ENCODE measurements around the gene ATP1B3. TPM values are rescaled to one million over a fixed set of nuclear protein-coding genes. Genes with fewer than 3 reads are reported as not detected.
"Not testable (repeated sequence)": the region's sequence is repeated elsewhere in the genome, so short reads cannot be mapped to it uniquely, and the experiment has no call there.

Gene ATP1B3
- polyA plus RNA-seq, 1 donor (not counting 4 experiments of a cell fraction or from before 2014, with no cell fraction given): 345 TPM

DNA sequence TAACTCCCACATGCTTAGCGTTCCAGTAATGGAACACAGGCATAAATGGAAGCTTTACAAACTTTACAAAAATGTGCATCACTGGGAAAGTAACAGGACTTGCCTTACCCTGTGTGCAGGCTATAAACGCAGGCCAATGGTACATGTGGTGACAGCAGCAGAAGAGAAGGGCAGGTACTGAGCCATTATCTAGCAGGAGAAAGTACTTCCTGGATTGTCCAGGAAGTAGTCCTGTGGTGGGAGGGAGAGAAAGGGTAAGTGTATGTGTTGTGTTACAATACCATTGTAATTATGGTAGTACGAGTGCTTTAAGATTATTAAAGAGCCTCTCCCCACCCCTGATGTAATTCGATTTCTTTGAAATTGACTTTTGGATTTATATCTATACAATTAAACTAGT, 5.3 kb downstream of the ATP1B3 start:
- TF ChIP-seq, protein P1, sequence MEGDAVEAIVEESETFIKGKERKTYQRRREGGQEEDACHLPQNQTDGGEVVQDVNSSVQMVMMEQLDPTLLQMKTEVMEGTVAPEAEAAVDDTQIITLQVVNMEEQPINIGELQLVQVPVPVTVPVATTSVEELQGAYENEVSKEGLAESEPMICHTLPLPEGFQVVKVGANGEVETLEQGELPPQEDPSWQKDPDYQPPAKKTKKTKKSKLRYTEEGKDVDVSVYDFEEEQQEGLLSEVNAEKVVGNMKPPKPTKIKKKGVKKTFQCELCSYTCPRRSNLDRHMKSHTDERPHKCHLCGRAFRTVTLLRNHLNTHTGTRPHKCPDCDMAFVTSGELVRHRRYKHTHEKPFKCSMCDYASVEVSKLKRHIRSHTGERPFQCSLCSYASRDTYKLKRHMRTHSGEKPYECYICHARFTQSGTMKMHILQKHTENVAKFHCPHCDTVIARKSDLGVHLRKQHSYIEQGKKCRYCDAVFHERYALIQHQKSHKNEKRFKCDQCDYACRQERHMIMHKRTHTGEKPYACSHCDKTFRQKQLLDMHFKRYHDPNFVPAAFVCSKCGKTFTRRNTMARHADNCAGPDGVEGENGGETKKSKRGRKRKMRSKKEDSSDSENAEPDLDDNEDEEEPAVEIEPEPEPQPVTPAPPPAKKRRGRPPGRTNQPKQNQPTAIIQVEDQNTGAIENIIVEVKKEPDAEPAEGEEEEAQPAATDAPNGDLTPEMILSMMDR (optimal IDR thresholded peaks at IDR 0.05 in 1 of 3, IDR thresholded peaks at IDR 0.05 in 1 of 3, conservative IDR thresholded peaks at IDR 0.05 in 1 of 3; ENCODE audit: extremely low read depth in 1 of 3, insufficient read depth in 2 of 3, low read length in 3 of 3): no peak
- no peak for TF ChIP-seq EZH2 (IDR thresholded peaks at IDR 0.05; ENCODE audit: low read length)
- dilution Hi-C loops (cut with MboI; ENCODE audit: extremely low pct_ligation_motif_present, low sequenced_read_pairs): no loop called here
- H2AFZ ChIP-seq (ENCODE audit: control insufficient read depth, low read length): no peak overlapping the region
- H3K4me3 ChIP-seq (ENCODE audit: control insufficient read depth in 2 of 3, extremely low read depth in 1 of 3, insufficient read depth in 2 of 3, low read depth in 1 of 3, low read length in 3 of 3): peak overlapping the region in 1 of 3 experiments; percentile 22
- H3K9ac ChIP-seq (ENCODE audit: control insufficient read depth, extremely low read depth, insufficient read depth, low read length): no peak overlapping the region
- H3K36me3 ChIP-seq (ENCODE audit: control insufficient read depth in 2 of 2, extremely low read depth in 1 of 2, insufficient read depth in 2 of 2, low read length in 2 of 2): peaks cover 4 to 14% of the 10 kb centered on the region in 2 experiments
- H4K20me1 ChIP-seq (ENCODE audit: control insufficient read depth, extremely low read depth, insufficient read depth, low read length): peaks cover 4% of the 10 kb centered on the region
- FAIRE-seq (no peak), DNase-seq (ENCODE audit: low read depth, low spot score) (no peak)
- no peak overlapping the region for H3K27ac ChIP-seq (ENCODE audit: control insufficient read depth, insufficient read depth, low read length)
- peaks cover 100% of the 10 kb centered on the region for H3K79me2 ChIP-seq (ENCODE audit: control insufficient read depth, insufficient read depth, low read length)
- peaks cover 21% of the 10 kb centered on the region for H3K4me1 ChIP-seq (ENCODE audit: control insufficient read depth, extremely low read depth, insufficient read depth, low read length)
- no peaks in the 10 kb centered on the region for H3K27me3 ChIP-seq (ENCODE audit: control insufficient read depth, extremely low read depth, insufficient read depth, low read length)
- H3K4me2 ChIP-seq (ENCODE audit: control insufficient read depth, extremely low read depth, insufficient read depth, low read depth, low read length): peak overlapping the region; percentile 100
- no peaks in the 10 kb centered on the region for H3K9me1 ChIP-seq (ENCODE audit: control insufficient read depth, extremely low read depth, insufficient read depth, low read length)
- no peaks in the 10 kb centered on the region for H3K9me3 ChIP-seq (ENCODE audit: control insufficient read depth, low read depth, low read length)

DNA sequence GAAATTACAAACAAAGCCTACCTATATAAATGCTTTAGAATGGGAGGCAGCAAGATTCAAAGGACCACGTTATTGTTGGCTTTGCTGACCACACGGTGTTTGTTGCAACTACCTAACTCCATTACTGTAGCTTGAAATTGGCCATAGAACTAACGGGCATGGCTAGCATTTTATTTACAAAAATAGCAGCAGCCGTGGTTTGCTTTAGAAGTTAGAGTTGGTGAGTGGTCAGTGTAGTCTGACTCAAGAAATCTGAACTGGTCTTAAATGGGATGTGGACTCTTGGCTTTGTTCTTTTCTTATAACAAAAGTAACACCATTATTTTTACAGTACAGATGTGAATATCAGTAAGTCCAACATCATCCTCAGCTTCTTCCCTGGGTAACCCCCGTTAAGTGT, 10.6 kb downstream of the ATP1B3 start:
- peaks cover 2% of the 10 kb centered on the region for H3K9me1 ChIP-seq (ENCODE audit: control insufficient read depth, extremely low read depth, insufficient read depth, low read length)
- H3K9me3 ChIP-seq (ENCODE audit: control insufficient read depth, low read depth, low read length): no peaks in the 10 kb centered on the region
- H3K4me1 ChIP-seq (ENCODE audit: control insufficient read depth, extremely low read depth, insufficient read depth, low read length): peaks cover 4% of the 10 kb centered on the region
- FAIRE-seq (no peak), DNase-seq (ENCODE audit: low read depth, low spot score) (no peak)
- no peaks in the 10 kb centered on the region for H3K27me3 ChIP-seq (ENCODE audit: control insufficient read depth, extremely low read depth, insufficient read depth, low read length)
- peaks cover 4% of the 10 kb centered on the region for H4K20me1 ChIP-seq (ENCODE audit: control insufficient read depth, extremely low read depth, insufficient read depth, low read length)
- H3K4me3 ChIP-seq (ENCODE audit: control insufficient read depth in 2 of 3, extremely low read depth in 1 of 3, insufficient read depth in 2 of 3, low read depth in 1 of 3, low read length in 3 of 3): no peak overlapping the region
- peaks cover 96% of the 10 kb centered on the region for H3K79me2 ChIP-seq (ENCODE audit: control insufficient read depth, insufficient read depth, low read length)
- TF ChIP-seq, protein P1 (optimal IDR thresholded peaks at IDR 0.05 in 1 of 3, IDR thresholded peaks at IDR 0.05 in 1 of 3, conservative IDR thresholded peaks at IDR 0.05 in 1 of 3; ENCODE audit: extremely low read depth in 1 of 3, insufficient read depth in 2 of 3, low read length in 3 of 3): no peak
- no peak for TF ChIP-seq EZH2 (IDR thresholded peaks at IDR 0.05; ENCODE audit: low read length)
- dilution Hi-C loops (cut with MboI; ENCODE audit: extremely low pct_ligation_motif_present, low sequenced_read_pairs): no loop called here
- H3K36me3 ChIP-seq (ENCODE audit: control insufficient read depth in 2 of 2, extremely low read depth in 1 of 2, insufficient read depth in 2 of 2, low read length in 2 of 2): peaks cover 5 to 13% of the 10 kb centered on the region in 2 experiments
- H2AFZ ChIP-seq (ENCODE audit: control insufficient read depth, low read length): no peak overlapping the region
- H3K27ac ChIP-seq (ENCODE audit: control insufficient read depth, insufficient read depth, low read length): no peak overlapping the region
- no peak overlapping the region for H3K9ac ChIP-seq (ENCODE audit: control insufficient read depth, extremely low read depth, insufficient read depth, low read length)
- no peak overlapping the region for H3K4me2 ChIP-seq (ENCODE audit: control insufficient read depth, extremely low read depth, insufficient read depth, low read depth, low read length)

DNA sequence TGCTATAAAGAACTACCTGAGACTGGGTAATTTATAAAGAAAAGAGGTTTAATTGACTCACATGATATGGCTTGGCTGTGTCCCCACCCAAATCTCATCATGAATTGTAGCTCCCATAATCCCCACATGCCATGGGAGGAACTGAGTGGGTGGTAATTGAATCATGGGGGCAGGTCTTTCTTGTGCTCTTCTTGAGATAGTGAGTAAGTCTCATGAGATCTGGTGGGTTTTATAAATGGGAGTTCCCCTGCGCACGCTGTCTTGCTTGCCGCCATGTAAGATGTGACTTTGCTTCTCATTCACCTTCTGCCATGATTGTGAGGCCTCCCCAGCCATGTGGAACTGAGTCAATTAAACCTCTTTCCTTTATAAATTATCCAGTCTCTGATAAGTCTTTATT, 12.1 kb downstream of the ATP1B3 start:
- H3K9me3 ChIP-seq (ENCODE audit: control insufficient read depth, low read depth, low read length); DNase-seq (ENCODE audit: low read depth, low spot score); H3K9me1 ChIP-seq (ENCODE audit: control insufficient read depth, extremely low read depth, insufficient read depth, low read length); H3K27ac ChIP-seq (ENCODE audit: control insufficient read depth, insufficient read depth, low read length); H3K4me2 ChIP-seq (ENCODE audit: control insufficient read depth, extremely low read depth, insufficient read depth, low read depth, low read length); H3K4me1 ChIP-seq (ENCODE audit: control insufficient read depth, extremely low read depth, insufficient read depth, low read length); H2AFZ ChIP-seq (ENCODE audit: control insufficient read depth, low read length); H3K9ac ChIP-seq (ENCODE audit: control insufficient read depth, extremely low read depth, insufficient read depth, low read length); dilution Hi-C loops (cut with MboI; ENCODE audit: extremely low pct_ligation_motif_present, low sequenced_read_pairs); H4K20me1 ChIP-seq (ENCODE audit: control insufficient read depth, extremely low read depth, insufficient read depth, low read length); H3K4me3 ChIP-seq (ENCODE audit: control insufficient read depth in 2 of 3, extremely low read depth in 1 of 3, insufficient read depth in 2 of 3, low read depth in 1 of 3, low read length in 3 of 3); H3K27me3 ChIP-seq (ENCODE audit: control insufficient read depth, extremely low read depth, insufficient read depth, low read length); FAIRE-seq: not testable (repeated sequence)
- peaks cover 5 to 10% of the 10 kb centered on the region in 2 experiments for H3K36me3 ChIP-seq (ENCODE audit: control insufficient read depth in 2 of 2, extremely low read depth in 1 of 2, insufficient read depth in 2 of 2, low read length in 2 of 2)
- peaks cover 96% of the 10 kb centered on the region for H3K79me2 ChIP-seq (ENCODE audit: control insufficient read depth, insufficient read depth, low read length)

Measured in keratinocyte (primary cell).